Activated CD8-positive, alpha-beta memory T cell treated with anti-CD3 and anti-CD28 coated beads, Interleukin-2, amount 50 U/mL, for 1 hour (primary cell): ENCODE data around the gene REV3L.
A peak's percentile ranks its signal among the peaks of the same experiment; 100 is the strongest.
"Not testable (repeated sequence)": the region's sequence is repeated elsewhere in the genome, so short reads cannot be mapped to it uniquely, and the experiment has no call there.

ENCODE experiments used
- DNase-seq: peaks from one replicate; pipeline ENCODE4 v3.0.0-alpha.2; 2020; ENCODE audit errors: extremely low read depth

The REV3L gene

GRCh38 chr6:111482959-111483735 lies at the start of gene REV3L:
REV3L (minus strand) TSS chr6:111483218; CDS start chr6:111482888, 330 bp downstream.
- peak; percentile 71 for DNase-seq

GRCh38 chr6:111531185-111531584 lies 48.2 kb upstream of the REV3L start:
- DNase-seq: no peak

GRCh38 chr6:111530667-111531066 lies 47.6 kb upstream of the REV3L start:
- DNase-seq: no peak

GRCh38 chr6:111530218-111530617 lies 47.2 kb upstream of the REV3L start:
- no peak for DNase-seq

GRCh38 chr6:111527367-111527766 lies 44.3 kb upstream of the REV3L start:
- DNase-seq: no peak

GRCh38 chr6:111524735-111525134 lies 41.7 kb upstream of the REV3L start:
- no peak for DNase-seq

- DNase-seq: no peak
Observed at GRCh38 chr6:111524252-111524651, 41.2 kb upstream of the REV3L start.

- DNase-seq: no peak
Observed at GRCh38 chr6:111523484-111524167, 40.6 kb upstream of the REV3L start.

GRCh38 chr6:111522393-111523020 lies 39.5 kb upstream of the REV3L start:
- no peak for DNase-seq

- no peak for DNase-seq
Observed at GRCh38 chr6:111521497-111522270, 38.7 kb upstream of the REV3L start.

- DNase-seq: no peak
Observed at GRCh38 chr6:111520524-111520923, 37.5 kb upstream of the REV3L start.

GRCh38 chr6:111517965-111518364 lies 34.9 kb upstream of the REV3L start:
- no peak for DNase-seq

- DNase-seq: no peak
Observed at GRCh38 chr6:111515259-111515658, 32.2 kb upstream of the REV3L start.

GRCh38 chr6:111514531-111514930 lies 31.5 kb upstream of the REV3L start:
- DNase-seq: not testable (repeated sequence)

GRCh38 chr6:111507219-111507618 lies 24.2 kb upstream of the REV3L start:
- not testable (repeated sequence) for DNase-seq

GRCh38 chr6:111505498-111505897 lies 22.5 kb upstream of the REV3L start:
- not testable (repeated sequence) for DNase-seq

- no peak for DNase-seq
Observed at GRCh38 chr6:111503660-111504059, 20.6 kb upstream of the REV3L start.

- no peak for DNase-seq
Observed at GRCh38 chr6:111503194-111503593, 20.2 kb upstream of the REV3L start.

- DNase-seq: no peak
Observed at GRCh38 chr6:111502154-111502553, 19.1 kb upstream of the REV3L start.

- no peak for DNase-seq
Observed at GRCh38 chr6:111499269-111499793, 16.3 kb upstream of the REV3L start.

- no peak for DNase-seq
Observed at GRCh38 chr6:111494951-111495635, 12.1 kb upstream of the REV3L start.
